BE2C (cell line): ENCODE data around the gene HBQ1.

Experiments
- DNase-seq: peaks from one replicate; pipeline ENCODE4 v3.0.0-alpha.2; 2020
- H3K27me3 ChIP-seq: fragments of 250-450 bp; sonication (Bioruptor Pico); 2 replicates; pipeline ENCODE4 v1.5.1; 2020; ENCODE audit warnings: mild to moderate bottlenecking
- H3K36me3 ChIP-seq: fragments of 250-450 bp; sonication (Bioruptor Pico); 2 replicates; pipeline ENCODE4 v1.5.1; 2020; ENCODE audit warnings: mild to moderate bottlenecking
- H3K4me1 ChIP-seq: fragments of 250-450 bp; sonication (Bioruptor Pico); 2 replicates; pipeline ENCODE4 v1.5.1; 2020
- H3K4me3 ChIP-seq: 2 replicates; pipeline ENCODE4 v1.5.1; 2011; ENCODE audit warnings: low read depth, low read length
- H3K9me3 ChIP-seq: fragments of 250-450 bp; sonication (Bioruptor Pico); 2 replicates; pipeline ENCODE4 v1.5.1; 2020
- TF ChIP-seq, protein P1 (sequence below): IDR thresholded peaks from 2 replicates; pipeline ENCODE4 v1.5.1; 2012; ENCODE audit warnings: mild to moderate bottlenecking, low read depth, low read length

The HBQ1 gene

DNA sequence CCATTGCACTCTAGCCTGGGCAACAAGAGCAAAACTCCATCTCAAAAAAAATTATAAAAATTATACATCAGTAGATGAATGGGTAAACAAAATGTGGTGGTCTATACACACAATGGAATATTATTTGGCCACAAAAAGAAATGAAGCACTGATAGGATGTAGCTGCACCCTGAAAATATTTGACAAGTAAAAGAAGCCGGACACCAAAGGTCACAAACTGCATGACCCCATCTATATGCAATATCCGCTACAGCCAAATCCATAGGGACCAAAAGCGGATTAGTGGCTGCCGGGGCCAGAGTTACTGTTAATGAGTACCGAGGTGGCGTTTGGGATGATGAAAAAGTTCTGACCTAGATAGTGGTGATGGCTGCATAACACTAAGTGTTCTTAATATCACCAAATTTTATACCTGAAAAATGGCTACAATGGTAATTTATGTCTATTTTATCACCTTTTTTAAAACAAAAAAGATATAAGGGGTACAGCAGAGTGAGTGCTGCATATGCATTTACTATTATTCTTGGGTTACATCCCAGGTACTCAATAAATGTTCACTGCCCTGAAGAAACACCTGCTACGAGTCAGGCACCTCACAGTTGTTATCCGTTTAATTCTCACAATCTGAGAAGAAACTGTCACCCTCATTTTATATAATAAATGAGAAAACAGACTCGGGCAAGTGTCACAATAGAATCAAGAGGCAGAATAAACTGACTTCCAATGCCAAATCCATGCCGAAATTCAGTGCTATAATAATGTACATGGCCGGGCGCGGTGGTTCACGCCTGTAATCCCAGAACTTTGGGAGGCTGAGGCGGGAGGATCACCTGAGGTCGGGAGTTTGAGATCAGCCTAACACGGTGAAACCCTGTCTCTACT is 807 bp upstream of the HBQ1 start:
- H3K36me3 ChIP-seq = no peaks in the 10 kb centered on the region
- H3K4me3 ChIP-seq = no peak overlapping the region
- H3K4me1 ChIP-seq = peaks cover 7% of the 10 kb centered on the region
- H3K9me3 ChIP-seq = no peaks in the 10 kb centered on the region
- H3K27me3 ChIP-seq = peaks cover 54% of the 10 kb centered on the region
- no peak for DNase-seq
- TF ChIP-seq, protein P1, sequence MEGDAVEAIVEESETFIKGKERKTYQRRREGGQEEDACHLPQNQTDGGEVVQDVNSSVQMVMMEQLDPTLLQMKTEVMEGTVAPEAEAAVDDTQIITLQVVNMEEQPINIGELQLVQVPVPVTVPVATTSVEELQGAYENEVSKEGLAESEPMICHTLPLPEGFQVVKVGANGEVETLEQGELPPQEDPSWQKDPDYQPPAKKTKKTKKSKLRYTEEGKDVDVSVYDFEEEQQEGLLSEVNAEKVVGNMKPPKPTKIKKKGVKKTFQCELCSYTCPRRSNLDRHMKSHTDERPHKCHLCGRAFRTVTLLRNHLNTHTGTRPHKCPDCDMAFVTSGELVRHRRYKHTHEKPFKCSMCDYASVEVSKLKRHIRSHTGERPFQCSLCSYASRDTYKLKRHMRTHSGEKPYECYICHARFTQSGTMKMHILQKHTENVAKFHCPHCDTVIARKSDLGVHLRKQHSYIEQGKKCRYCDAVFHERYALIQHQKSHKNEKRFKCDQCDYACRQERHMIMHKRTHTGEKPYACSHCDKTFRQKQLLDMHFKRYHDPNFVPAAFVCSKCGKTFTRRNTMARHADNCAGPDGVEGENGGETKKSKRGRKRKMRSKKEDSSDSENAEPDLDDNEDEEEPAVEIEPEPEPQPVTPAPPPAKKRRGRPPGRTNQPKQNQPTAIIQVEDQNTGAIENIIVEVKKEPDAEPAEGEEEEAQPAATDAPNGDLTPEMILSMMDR = no peak

DNA sequence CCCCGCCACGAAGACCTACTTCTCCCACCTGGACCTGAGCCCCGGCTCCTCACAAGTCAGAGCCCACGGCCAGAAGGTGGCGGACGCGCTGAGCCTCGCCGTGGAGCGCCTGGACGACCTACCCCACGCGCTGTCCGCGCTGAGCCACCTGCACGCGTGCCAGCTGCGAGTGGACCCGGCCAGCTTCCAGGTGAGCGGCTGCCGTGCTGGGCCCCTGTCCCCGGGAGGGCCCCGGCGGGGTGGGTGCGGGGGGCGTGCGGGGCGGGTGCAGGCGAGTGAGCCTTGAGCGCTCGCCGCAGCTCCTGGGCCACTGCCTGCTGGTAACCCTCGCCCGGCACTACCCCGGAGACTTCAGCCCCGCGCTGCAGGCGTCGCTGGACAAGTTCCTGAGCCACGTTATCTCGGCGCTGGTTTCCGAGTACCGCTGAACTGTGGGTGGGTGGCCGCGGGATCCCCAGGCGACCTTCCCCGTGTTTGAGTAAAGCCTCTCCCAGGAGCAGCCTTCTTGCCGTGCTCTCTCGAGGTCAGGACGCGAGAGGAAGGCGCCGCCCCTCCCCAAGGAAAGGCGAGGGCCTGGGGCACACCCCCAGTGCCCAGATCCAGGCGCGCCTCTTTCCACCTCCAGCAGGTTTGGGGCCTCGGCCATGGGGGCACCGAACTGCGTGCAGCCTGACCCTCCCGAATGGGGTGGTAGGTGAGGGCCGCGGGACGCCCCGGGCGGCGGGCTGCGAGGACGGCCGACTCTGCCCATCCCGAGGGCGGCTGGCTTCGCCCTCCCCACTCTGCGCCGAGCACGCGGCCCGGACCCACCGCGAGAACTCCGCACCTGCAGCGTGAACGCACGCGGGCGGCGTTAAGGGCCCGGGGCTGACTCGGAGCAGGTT is 664 bp downstream of the HBQ1 start:
- peak overlapping the region; percentile 46 for H3K4me3 ChIP-seq

DNA sequence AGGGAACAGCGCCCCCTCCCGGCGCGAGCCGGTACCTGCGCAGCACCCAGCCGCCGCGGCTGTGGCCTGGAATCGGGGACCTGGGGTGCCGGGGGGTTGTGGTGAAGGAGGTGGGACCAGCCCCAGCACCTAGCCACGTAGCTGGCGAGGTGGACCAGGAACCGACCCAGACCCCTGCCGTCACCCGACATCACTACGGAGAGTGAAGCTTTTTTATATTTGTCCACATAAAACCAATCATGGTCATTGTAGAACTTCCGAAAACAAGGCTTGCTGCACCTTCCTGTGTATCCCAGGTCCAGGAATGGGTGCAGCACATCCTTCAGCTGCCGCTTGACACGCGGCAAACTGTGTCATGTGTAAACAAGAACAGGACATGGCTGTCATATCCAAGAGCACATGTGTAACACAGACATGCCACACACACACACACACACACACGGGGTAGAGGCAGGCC is 1.3 kb downstream of the HBQ1 start:
- TF ChIP-seq, protein P1 = peak; percentile 87
- Histone ChIP-seq H3K4me3 (no peak overlapping the region), H3K4me1 (peaks cover 7% of the 10 kb centered on the region), H3K9me3 (no peaks in the 10 kb centered on the region), H3K27me3 (peaks cover 41% of the 10 kb centered on the region), H3K36me3 (peaks cover 4% of the 10 kb centered on the region; the same call in 1 of the 2 replicates)
- DNase-seq = no peak

More for the DNA sequence above, 664 bp downstream of the HBQ1 start:
- Histone ChIP-seq H3K36me3 (peaks cover 4% of the 10 kb centered on the region; the same call in 1 of the 2 replicates), H3K4me1 (peaks cover 7% of the 10 kb centered on the region), H3K27me3 (peaks cover 41% of the 10 kb centered on the region), H3K9me3 (no peaks in the 10 kb centered on the region)
- TF ChIP-seq, protein P1 = no peak
- peak; percentile 89 for DNase-seq

DNA sequence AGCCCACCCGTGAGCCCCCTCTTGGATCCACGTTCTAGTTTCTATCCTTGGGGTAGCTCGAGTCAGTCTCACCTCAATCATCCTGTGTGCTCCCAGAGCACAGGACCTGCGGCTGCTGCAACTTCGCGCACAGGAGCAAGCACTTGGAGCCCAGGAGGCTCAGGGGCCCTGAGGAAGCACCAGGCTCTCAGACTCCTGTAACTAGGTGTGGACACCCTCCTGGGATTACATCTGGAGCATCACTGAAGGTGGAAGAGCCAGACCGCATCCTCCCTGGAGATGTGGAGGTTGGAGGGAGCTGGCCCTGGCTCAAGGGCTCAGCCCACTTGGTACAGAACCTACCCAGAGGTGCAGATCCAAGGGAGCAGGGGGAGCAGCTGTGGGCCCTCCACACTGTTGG is 2.7 kb downstream of the HBQ1 start:
- TF ChIP-seq, protein P1 = no peak
- no peak for DNase-seq
- peaks cover 12% of the 10 kb centered on the region for H3K36me3 ChIP-seq
- no peaks in the 10 kb centered on the region for H3K9me3 ChIP-seq
- peaks cover 30% of the 10 kb centered on the region for H3K27me3 ChIP-seq
- H3K4me1 ChIP-seq = peaks cover 7% of the 10 kb centered on the region
- H3K4me3 ChIP-seq = no peak overlapping the region

DNA sequence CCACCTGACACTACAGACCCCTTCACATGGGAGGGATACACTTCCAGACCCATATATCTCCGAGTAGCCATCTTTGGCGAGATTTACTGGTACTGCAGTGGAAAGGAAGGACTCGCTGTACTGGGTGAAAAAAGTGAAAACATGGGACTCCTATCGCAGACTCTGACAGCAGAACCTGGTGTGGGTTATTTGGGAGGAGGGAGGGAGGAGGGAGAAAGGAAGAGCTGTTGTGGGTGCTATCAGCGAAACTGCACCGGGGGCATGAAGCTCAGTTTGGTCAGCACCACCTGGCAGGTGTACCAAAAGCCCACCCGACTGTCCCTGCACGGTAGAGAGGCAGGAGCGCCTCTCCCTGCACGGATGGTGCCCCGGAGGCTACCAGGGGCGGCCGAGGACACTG is 5.0 kb downstream of the HBQ1 start:
- H3K4me1 ChIP-seq = peaks cover 7% of the 10 kb centered on the region
- DNase-seq = no peak
- no peaks in the 10 kb centered on the region for H3K9me3 ChIP-seq
- TF ChIP-seq, protein P1 = no peak
- peaks cover 8% of the 10 kb centered on the region for H3K27me3 ChIP-seq
- no peak overlapping the region for H3K4me3 ChIP-seq
- peaks cover 33% of the 10 kb centered on the region for H3K36me3 ChIP-seq
